Testis (tissue), 2 donors: ENCODE data around the gene CDK17.

Source experiments
- POLR2A ChIP-seq: fragments of 450-650 bp; IDR thresholded peaks from one replicate; pipeline ENCODE4 v1.6.1; 2017; ENCODE audit warnings: antibody characterized with exemption, mild to moderate bottlenecking, moderate library complexity
- TF ChIP-seq, protein P1 (sequence below), 3 experiments: fragments of 450-650 bp in 2 of 3; fragments of 200-600 bp in 1 of 3; sonication (generic) in 1 of 3; IDR thresholded peaks; one replicate each; pipeline ENCODE4 v1.5.1; 2016 to 2019; ENCODE audit warnings: antibody characterized with exemption in 3 of 3, mild to moderate bottlenecking in 2 of 3, moderate library complexity in 1 of 3

GRCh38 chr12:96431067-96431466, 30.8 kb upstream of the CDK17 start:
- TF ChIP-seq, protein P1, sequence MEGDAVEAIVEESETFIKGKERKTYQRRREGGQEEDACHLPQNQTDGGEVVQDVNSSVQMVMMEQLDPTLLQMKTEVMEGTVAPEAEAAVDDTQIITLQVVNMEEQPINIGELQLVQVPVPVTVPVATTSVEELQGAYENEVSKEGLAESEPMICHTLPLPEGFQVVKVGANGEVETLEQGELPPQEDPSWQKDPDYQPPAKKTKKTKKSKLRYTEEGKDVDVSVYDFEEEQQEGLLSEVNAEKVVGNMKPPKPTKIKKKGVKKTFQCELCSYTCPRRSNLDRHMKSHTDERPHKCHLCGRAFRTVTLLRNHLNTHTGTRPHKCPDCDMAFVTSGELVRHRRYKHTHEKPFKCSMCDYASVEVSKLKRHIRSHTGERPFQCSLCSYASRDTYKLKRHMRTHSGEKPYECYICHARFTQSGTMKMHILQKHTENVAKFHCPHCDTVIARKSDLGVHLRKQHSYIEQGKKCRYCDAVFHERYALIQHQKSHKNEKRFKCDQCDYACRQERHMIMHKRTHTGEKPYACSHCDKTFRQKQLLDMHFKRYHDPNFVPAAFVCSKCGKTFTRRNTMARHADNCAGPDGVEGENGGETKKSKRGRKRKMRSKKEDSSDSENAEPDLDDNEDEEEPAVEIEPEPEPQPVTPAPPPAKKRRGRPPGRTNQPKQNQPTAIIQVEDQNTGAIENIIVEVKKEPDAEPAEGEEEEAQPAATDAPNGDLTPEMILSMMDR (IDR thresholded peaks at IDR 0.05) = no peak
- TF ChIP-seq POLR2A = no peak
